Measurements from ENCODE around the gene PKD2L1.

The PKD2L1 gene

DNA sequence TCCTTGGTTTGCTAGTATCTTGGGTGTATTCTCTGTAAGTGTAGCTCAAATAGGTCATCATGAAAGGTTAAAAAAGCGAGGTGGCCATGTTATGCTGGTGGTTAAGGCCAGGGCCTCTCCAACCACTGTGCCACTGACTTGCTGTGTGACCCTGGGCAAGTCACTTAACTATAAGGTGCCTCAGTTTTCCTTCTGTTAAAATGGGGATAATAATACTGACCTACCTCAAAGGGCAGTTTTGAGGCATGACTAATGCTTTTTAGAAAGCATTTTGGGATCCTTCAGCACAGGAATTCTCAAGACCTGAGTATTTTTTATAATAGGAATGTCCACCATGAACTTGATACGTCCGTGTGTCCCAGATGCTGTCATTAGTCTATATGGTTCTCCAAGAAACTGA, 34.1 kb upstream of the PKD2L1 start:
- TF ChIP-seq, protein P1, sequence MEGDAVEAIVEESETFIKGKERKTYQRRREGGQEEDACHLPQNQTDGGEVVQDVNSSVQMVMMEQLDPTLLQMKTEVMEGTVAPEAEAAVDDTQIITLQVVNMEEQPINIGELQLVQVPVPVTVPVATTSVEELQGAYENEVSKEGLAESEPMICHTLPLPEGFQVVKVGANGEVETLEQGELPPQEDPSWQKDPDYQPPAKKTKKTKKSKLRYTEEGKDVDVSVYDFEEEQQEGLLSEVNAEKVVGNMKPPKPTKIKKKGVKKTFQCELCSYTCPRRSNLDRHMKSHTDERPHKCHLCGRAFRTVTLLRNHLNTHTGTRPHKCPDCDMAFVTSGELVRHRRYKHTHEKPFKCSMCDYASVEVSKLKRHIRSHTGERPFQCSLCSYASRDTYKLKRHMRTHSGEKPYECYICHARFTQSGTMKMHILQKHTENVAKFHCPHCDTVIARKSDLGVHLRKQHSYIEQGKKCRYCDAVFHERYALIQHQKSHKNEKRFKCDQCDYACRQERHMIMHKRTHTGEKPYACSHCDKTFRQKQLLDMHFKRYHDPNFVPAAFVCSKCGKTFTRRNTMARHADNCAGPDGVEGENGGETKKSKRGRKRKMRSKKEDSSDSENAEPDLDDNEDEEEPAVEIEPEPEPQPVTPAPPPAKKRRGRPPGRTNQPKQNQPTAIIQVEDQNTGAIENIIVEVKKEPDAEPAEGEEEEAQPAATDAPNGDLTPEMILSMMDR (IDR thresholded peaks at IDR 0.05; ENCODE audit: low read depth, low read length): no peak
- H3K27ac ChIP-seq: no peak overlapping the region
- H3K27me3 ChIP-seq (ENCODE audit: insufficient read depth, low read depth, severe bottlenecking): no peaks in the 10 kb centered on the region
- no peak for DNase-seq
- H3K4me3 ChIP-seq (ENCODE audit: low read depth, low read length): no peak overlapping the region
- no peaks in the 10 kb centered on the region for H3K9me3 ChIP-seq (ENCODE audit: severe bottlenecking)
- H3K36me3 ChIP-seq: peaks cover 22% of the 10 kb centered on the region

DNA sequence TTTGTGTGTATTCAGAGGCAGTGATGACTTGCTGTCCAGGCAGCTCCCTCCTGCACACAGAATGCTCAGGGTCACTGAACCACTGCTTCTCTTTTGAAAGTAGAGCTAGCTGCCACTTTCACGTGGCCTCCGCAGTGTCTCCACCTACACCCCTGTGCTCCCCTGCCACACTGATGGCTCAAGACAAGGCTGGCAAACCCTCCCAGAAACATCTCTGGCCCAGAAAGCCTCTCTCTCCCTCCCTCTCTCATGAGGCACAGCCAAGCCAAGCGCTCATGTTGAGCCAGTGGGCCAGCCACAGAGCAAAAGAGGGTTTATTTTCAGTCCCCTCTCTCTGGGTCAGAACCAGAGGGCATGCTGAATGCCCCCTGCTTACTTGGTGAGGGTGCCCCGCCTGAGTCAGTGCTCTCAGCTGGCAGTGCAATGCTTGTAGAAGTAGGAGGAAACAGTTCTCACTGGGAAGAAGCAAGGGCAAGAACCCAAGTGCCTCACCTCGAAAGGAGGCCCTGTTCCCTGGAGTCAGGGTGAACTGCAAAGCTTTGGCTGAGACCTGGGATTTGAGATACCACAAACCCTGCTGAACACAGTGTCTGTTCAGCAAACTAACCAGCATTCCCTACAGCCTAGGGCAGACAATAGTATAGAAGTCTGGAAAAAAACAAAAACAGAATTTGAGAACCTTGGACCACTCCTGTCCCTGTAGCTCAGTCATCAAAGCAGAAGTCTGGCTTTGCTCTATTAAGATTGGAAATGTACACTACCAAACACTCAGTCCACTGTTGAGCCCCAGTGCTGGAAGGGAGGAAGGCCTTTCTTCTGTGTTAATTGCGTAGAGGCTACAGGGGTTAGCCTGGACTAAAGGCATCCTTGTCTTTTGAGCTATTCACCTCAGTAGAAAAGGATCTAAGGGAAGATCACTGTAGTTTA, 32.8 kb upstream of the PKD2L1 start:
- peaks cover 32% of the 10 kb centered on the region for H3K36me3 ChIP-seq
- no peak overlapping the region for H3K4me3 ChIP-seq (ENCODE audit: low read depth, low read length)

DNA sequence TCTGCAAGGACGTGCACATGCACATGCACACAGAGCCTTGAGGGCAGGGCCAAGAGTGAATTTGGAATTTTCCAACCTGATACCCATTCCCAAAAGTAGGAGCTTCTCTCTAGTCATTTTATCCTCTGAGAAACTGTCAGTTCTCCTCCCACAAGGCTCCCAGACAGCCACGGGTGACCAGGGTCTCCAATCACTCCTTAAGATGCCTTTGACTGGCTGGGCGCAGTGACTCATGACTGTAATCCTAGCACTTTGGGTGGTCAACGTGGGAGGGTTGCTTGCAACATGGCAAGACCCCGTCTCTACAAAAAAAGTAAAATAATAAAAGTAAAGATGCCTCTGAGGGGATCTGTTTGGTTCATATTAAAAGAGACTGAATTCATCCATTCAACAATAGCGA, 30.2 kb upstream of the PKD2L1 start:
- Histone ChIP-seq H3K27me3 (ENCODE audit: insufficient read depth, low read depth, severe bottlenecking) (no peaks in the 10 kb centered on the region), H3K27ac (no peak overlapping the region), H3K36me3 (peaks cover 58% of the 10 kb centered on the region), H3K9me3 (ENCODE audit: severe bottlenecking) (no peaks in the 10 kb centered on the region), H3K4me3 (ENCODE audit: low read depth, low read length) (no peak overlapping the region)
- TF ChIP-seq, protein P1 (IDR thresholded peaks at IDR 0.05; ENCODE audit: low read depth, low read length): no peak
- no peak for DNase-seq

More for the DNA sequence above, 32.8 kb upstream of the PKD2L1 start:
- TF ChIP-seq, protein P1 (IDR thresholded peaks at IDR 0.05; ENCODE audit: low read depth, low read length): no peak
- Histone ChIP-seq H3K27ac (no peak overlapping the region), H3K27me3 (ENCODE audit: insufficient read depth, low read depth, severe bottlenecking) (no peaks in the 10 kb centered on the region), H3K9me3 (ENCODE audit: severe bottlenecking) (no peaks in the 10 kb centered on the region)
- DNase-seq: no peak

GRCh38 chr10:100359529-100360150, 29.6 kb upstream of the PKD2L1 start:
- Histone ChIP-seq H3K36me3 (peaks cover 64% of the 10 kb centered on the region), H3K4me3 (ENCODE audit: low read depth, low read length) (no peak overlapping the region), H3K27ac (no peak overlapping the region), H3K27me3 (ENCODE audit: insufficient read depth, low read depth, severe bottlenecking) (no peaks in the 10 kb centered on the region), H3K9me3 (ENCODE audit: severe bottlenecking) (no peaks in the 10 kb centered on the region)
- TF ChIP-seq, protein P1 (IDR thresholded peaks at IDR 0.05; ENCODE audit: low read depth, low read length): no peak
- DNase-seq: no peak

- no peak for DNase-seq
- no peaks in the 10 kb centered on the region for H3K9me3 ChIP-seq (ENCODE audit: severe bottlenecking)
- no peak overlapping the region for H3K4me3 ChIP-seq (ENCODE audit: low read depth, low read length)
- TF ChIP-seq, protein P1 (IDR thresholded peaks at IDR 0.05; ENCODE audit: low read depth, low read length): no peak
- no peaks in the 10 kb centered on the region for H3K27me3 ChIP-seq (ENCODE audit: insufficient read depth, low read depth, severe bottlenecking)
- H3K36me3 ChIP-seq: peaks cover 70% of the 10 kb centered on the region
- H3K27ac ChIP-seq: no peak overlapping the region
Measured at GRCh38 chr10:100359030-100359432, 29.0 kb upstream of the PKD2L1 start.
